K562 (cell line): Measurements from ENCODE around the gene FAM89B. TPM values are rescaled to one million over a fixed set of nuclear protein-coding genes. Genes with fewer than 3 reads are reported as not detected.

Experiments
- ATF6 ChIP-seq: sonication (generic); formaldehyde crosslinking; IDR thresholded peaks from 2 replicates; pipeline ENCODE4 v1.4.0; 2020; ENCODE audit warnings: mild to moderate bottlenecking, missing genetic modification reagents
- CBX1 ChIP-seq: sonication (generic); IDR thresholded peaks from 2 replicates; pipeline ENCODE4 v1.6.1; 2016; ENCODE audit warnings: antibody characterized with exemption, low read depth, mild to moderate bottlenecking
- CCNT2 ChIP-seq: IDR thresholded peaks from 2 replicates; pipeline ENCODE4 v1.6.1; 2011; ENCODE audit warnings: borderline replicate concordance, low read depth, mild to moderate bottlenecking, moderate library complexity, mixed read lengths, low read length; ENCODE audit not compliant: insufficient read length; ENCODE audit errors: extremely low read depth
- DIDO1 ChIP-seq: fragments of 450-650 bp; IDR thresholded peaks from 2 replicates; pipeline ENCODE4 v1.6.1; 2016; ENCODE audit warnings: low read depth, missing biosample characterization, missing genetic modification characterization
- ELF4 ChIP-seq: fragments of 450-650 bp; formaldehyde crosslinking; IDR thresholded peaks from 2 replicates; pipeline ENCODE4 v1.4.0; 2022; ENCODE audit warnings: missing genetic modification characterization
- FOXJ2 ChIP-seq: fragments of 200-800 bp; sonication (Bioruptor generic); IDR thresholded peaks from 2 replicates; pipeline ENCODE4 v1.6.1; 2016; ENCODE audit warnings: missing genetic modification characterization, missing compliant biosample characterization
- HIVEP1 ChIP-seq: fragments of 250-450 bp; sonication (Bioruptor Pico); IDR thresholded peaks from 2 replicates; pipeline ENCODE4 v1.4.0; 2020; ENCODE audit warnings: mild to moderate bottlenecking
- KLF6 ChIP-seq: fragments of 250-450 bp; sonication (Bioruptor Pico); IDR thresholded peaks from 2 replicates; pipeline ENCODE4 v1.4.0; 2020; ENCODE audit warnings: mild to moderate bottlenecking, moderate library complexity, borderline replicate concordance
- NFXL1 ChIP-seq: fragments of 450-650 bp; formaldehyde crosslinking; IDR thresholded peaks from 2 replicates; pipeline ENCODE4 v1.4.0; 2021; ENCODE audit warnings: mild to moderate bottlenecking
- PCBP1 ChIP-seq: fragments of 200-400 bp; formaldehyde crosslinking; IDR thresholded peaks from 2 replicates; pipeline ENCODE4 v1.6.1; 2018; ENCODE audit warnings: mild to moderate bottlenecking, low read depth, low read length; ENCODE audit not compliant: poor library complexity, severe bottlenecking
- PHF20 ChIP-seq: fragments of 450-650 bp; IDR thresholded peaks from 2 replicates; pipeline ENCODE4 v1.6.1; 2018; ENCODE audit not compliant: partially characterized antibody
- REST ChIP-seq, 2 experiments: fragments of 450-650 bp; formaldehyde crosslinking in 1 of 2; IDR thresholded peaks; 2 replicates each; pipeline versions ENCODE4 v1.4.0 to v1.6.1; 2014 to 2020; ENCODE audit warnings: mild to moderate bottlenecking in 2 of 2, borderline replicate concordance in 1 of 2, low read depth in 1 of 2
- SMARCB1 ChIP-seq: IDR thresholded peaks from 2 replicates; pipeline ENCODE4 v1.6.1; 2011; ENCODE audit warnings: improper control_type of control experiment, low read depth; ENCODE audit not compliant: insufficient read length
- SOX6 ChIP-seq: fragments of 450-650 bp; IDR thresholded peaks from 2 replicates; pipeline ENCODE4 v1.6.1; 2014; ENCODE audit warnings: mild to moderate bottlenecking
- TBL1XR1 ChIP-seq, 2 experiments: IDR thresholded peaks; 2 replicates each; pipeline ENCODE4 v1.6.1; 2012; ENCODE audit warnings: improper control_type of control experiment in 2 of 2, low read length in 2 of 2, mild to moderate bottlenecking in 1 of 2
- TEAD4 ChIP-seq, 2 experiments: sonication (generic) in 1 of 2; formaldehyde crosslinking in 1 of 2; IDR thresholded peaks; 2 replicates each; pipeline versions ENCODE4 v1.6.1 to v1.8.0; 2012 to 2022; ENCODE audit warnings: borderline replicate concordance in 1 of 2, inconsistent platforms in 1 of 2, low read length in 1 of 2, mild to moderate bottlenecking in 1 of 2, missing genetic modification reagents in 1 of 2
- polyA plus RNA-seq, 8 experiments: library from polyadenylated mRNA; depleted of rRNA in 4 of 8; stranded (reverse) in 5 of 8; unstranded in 3 of 8; fragments of >200 nt; fragmentation: Nextera tagmentation in 2 of 8; fragmentation: Illumina TruSeq in 1 of 8; extraction: Ambion mirVana in 2 of 8; extraction: Trizol in 1 of 8; gene quantifications; 2 replicates each; pipeline versions ENCODE4 v1.2.1 to v1.2.3, GENCODE V29; 2011 to 2014; ENCODE audit warnings: inconsistent platforms in 1 of 8, missing spikeins in 1 of 8
- total RNA-seq, 7 experiments: library from RNA; depleted of rRNA in 6 of 7; stranded (reverse); fragments of >200 nt in 6 of 7; fragmentation: Illumina TruSeq in 2 of 7; extraction: Trizol in 2 of 7; gene quantifications; 2 replicates each; pipeline versions ENCODE4 v1.2.1 to v1.2.3, GENCODE V29; 2011 to 2021; ENCODE audit warnings: low replicate concordance in 1 of 7

The FAM89B gene
- total and polyA plus RNA-seq, 9 of the 15 experiments (the other 6 are each of a cell fraction or from before 2014, with no cell fraction given), result 0.32 to 27.6 (median 11.9) TPM

- 0 out of 2 replicates have a peak, but pooled peaks have one; percentile 3 for TF ChIP-seq SOX6
- TF ChIP-seq PHF20, result peak; percentile 87
- TF ChIP-seq DIDO1 (tag), result peak; percentile 87
- TF ChIP-seq HIVEP1 (CRISPR knock-in tag), result peak; percentile 96
- peak; percentile 85 for TF ChIP-seq ATF6 (CRISPR knock-in tag)
- TF ChIP-seq TEAD4 (IDR thresholded peaks at IDR 0.05; ENCODE audit: low read length), result peak; percentile 21; the same call in 1 of the 2 replicates
- no peak for TF ChIP-seq TEAD4 (CRISPR knock-in tag; IDR thresholded peaks at IDR 0.05; ENCODE audit: borderline replicate concordance)
- peak; percentile 71; the same call in 1 of the 2 replicates for TF ChIP-seq REST (IDR thresholded peaks at IDR 0.05; ENCODE audit: borderline replicate concordance)
- TF ChIP-seq REST (CRISPR knock-in tag; IDR thresholded peaks at IDR 0.05; ENCODE audit: low read depth), result no peak
- TF ChIP-seq KLF6 (CRISPR knock-in tag), result peak; percentile 48; the same call in 1 of the 2 replicates
- no peak for TF ChIP-seq CBX1
- TF ChIP-seq NFXL1 (CRISPR knock-in tag), result no peak
- no peak for TF ChIP-seq SMARCB1
- peak; percentile 68 for TF ChIP-seq PCBP1
- TF ChIP-seq TBL1XR1 (IDR thresholded peaks at IDR 0.05; ENCODE audit: low read length in 2 of 2), result peak in 1 of 2 experiments; percentile 72; a peak in 2 of 4 replicates
- TF ChIP-seq FOXJ2 (tag), result peak; percentile 72
- TF ChIP-seq ELF4, result 0 out of 2 replicates have a peak, but pooled peaks have one; percentile 35
- peak; percentile 81 for TF ChIP-seq CCNT2
These were observed 2.1 kb upstream of the FAM89B start, which contains the start of gene ZNRD2 (continued) for GRCh38 chr11:65569973-65570918.
